HEK293 (cell line): Measurements from ENCODE around the gene DCTN2.

Experiments
- ATF2 ChIP-seq: fragments of 450-650 bp; formaldehyde crosslinking; IDR thresholded peaks from 2 replicates; pipeline ENCODE4 v1.5.1; 2016; ENCODE audit warnings: missing biosample characterization, missing genetic modification characterization, low read depth
- BCL11B ChIP-seq: fragments of 450-650 bp; formaldehyde crosslinking; IDR thresholded peaks from 2 replicates; pipeline ENCODE4 v1.5.1; 2016; ENCODE audit warnings: low read depth, missing biosample characterization, missing genetic modification characterization
- GLIS1 ChIP-seq: fragments of 450-650 bp; formaldehyde crosslinking; IDR thresholded peaks from 2 replicates; pipeline ENCODE4 v1.5.1; 2016; ENCODE audit warnings: missing biosample characterization, missing genetic modification characterization
- HOXA7 ChIP-seq: sonication (generic); formaldehyde crosslinking; IDR thresholded peaks from 2 replicates; pipeline ENCODE4 v1.8.1; 2022; ENCODE audit warnings: missing genetic modification reagents, borderline replicate concordance
- HOXD13 ChIP-seq: sonication (generic); formaldehyde crosslinking; IDR thresholded peaks from 2 replicates; pipeline ENCODE4 v1.8.0; 2022; ENCODE audit warnings: missing genetic modification reagents, borderline replicate concordance
- IKZF3 ChIP-seq: fragments of 450-650 bp; IDR thresholded peaks from 2 replicates; pipeline ENCODE4 v1.5.0; 2018; ENCODE audit warnings: missing biosample characterization, mild to moderate bottlenecking, missing genetic modification characterization, moderate library complexity
- KLF16 ChIP-seq: fragments of 450-650 bp; formaldehyde crosslinking; IDR thresholded peaks from 2 replicates; pipeline ENCODE4 v1.5.1; 2017; ENCODE audit warnings: missing biosample characterization, missing genetic modification characterization
- OSR2 ChIP-seq: fragments of 450-650 bp; formaldehyde crosslinking; IDR thresholded peaks from 2 replicates; pipeline ENCODE4 v1.5.1; 2016; ENCODE audit warnings: missing biosample characterization, missing genetic modification characterization
- PRDM10 ChIP-seq: fragments of 450-650 bp; formaldehyde crosslinking; IDR thresholded peaks from 2 replicates; pipeline ENCODE4 v1.5.1; 2016; ENCODE audit warnings: missing biosample characterization, missing genetic modification characterization
- SCRT2 ChIP-seq: fragments of 450-650 bp; formaldehyde crosslinking; IDR thresholded peaks from 2 replicates; pipeline ENCODE4 v1.5.1; 2016; ENCODE audit warnings: missing biosample characterization, missing genetic modification characterization
- SP2 ChIP-seq: fragments of 450-650 bp; formaldehyde crosslinking; IDR thresholded peaks from 2 replicates; pipeline ENCODE4 v1.5.1; 2016; ENCODE audit warnings: missing biosample characterization, missing genetic modification characterization
- TCF7L2 ChIP-seq: IDR thresholded peaks from 2 replicates; pipeline ENCODE4 v1.6.1; 2011; ENCODE audit warnings: low read depth, mild to moderate bottlenecking, inconsistent platforms, low read length, moderate library complexity, borderline replicate concordance
- ZBTB20 ChIP-seq: fragments of 450-650 bp; formaldehyde crosslinking; IDR thresholded peaks from 2 replicates; pipeline ENCODE4 v1.5.1; 2016; ENCODE audit warnings: missing biosample characterization, missing genetic modification characterization
- ZBTB21 ChIP-seq: fragments of 450-650 bp; formaldehyde crosslinking; IDR thresholded peaks from 2 replicates; pipeline ENCODE4 v1.5.1; 2017; ENCODE audit warnings: missing biosample characterization, missing genetic modification characterization
- ZBTB48 ChIP-seq: fragments of 450-650 bp; formaldehyde crosslinking; IDR thresholded peaks from 2 replicates; pipeline ENCODE4 v1.5.1; 2016; ENCODE audit warnings: missing biosample characterization, missing genetic modification characterization
- ZNF138 ChIP-seq: fragments of 450-650 bp; formaldehyde crosslinking; IDR thresholded peaks from 2 replicates; pipeline ENCODE4 v1.5.1; 2016; ENCODE audit warnings: missing biosample characterization, missing genetic modification characterization, borderline replicate concordance
- ZNF211 ChIP-seq: fragments of 450-650 bp; formaldehyde crosslinking; IDR thresholded peaks from 2 replicates; pipeline ENCODE4 v1.5.1; 2016; ENCODE audit warnings: low read depth, missing biosample characterization, missing genetic modification characterization
- ZNF335 ChIP-seq: fragments of 450-650 bp; formaldehyde crosslinking; conservative IDR thresholded peaks from 2 replicates; pipeline ENCODE4 v1.5.1; 2016; ENCODE audit warnings: missing biosample characterization, missing genetic modification characterization
- ZNF366 ChIP-seq: fragments of 450-650 bp; formaldehyde crosslinking; conservative IDR thresholded peaks from 2 replicates; pipeline ENCODE4 v1.5.1; 2016; ENCODE audit warnings: missing biosample characterization, missing genetic modification characterization
- ZNF449 ChIP-seq: fragments of 450-650 bp; formaldehyde crosslinking; IDR thresholded peaks from 2 replicates; pipeline ENCODE4 v1.5.1; 2017; ENCODE audit warnings: missing biosample characterization, mild to moderate bottlenecking, missing genetic modification characterization, moderate library complexity
- ZNF521 ChIP-seq: fragments of 450-650 bp; formaldehyde crosslinking; IDR thresholded peaks from 2 replicates; pipeline ENCODE4 v1.5.1; 2017; ENCODE audit warnings: missing biosample characterization, mild to moderate bottlenecking, missing genetic modification characterization
- ZNF529 ChIP-seq: fragments of 450-650 bp; formaldehyde crosslinking; IDR thresholded peaks from 2 replicates; pipeline ENCODE4 v1.5.1; 2017; ENCODE audit warnings: missing genetic modification characterization, missing biosample characterization; ENCODE audit not compliant: insufficient replicate concordance
- ZNF548 ChIP-seq: fragments of 450-650 bp; formaldehyde crosslinking; IDR thresholded peaks from 2 replicates; pipeline ENCODE4 v1.5.1; 2016; ENCODE audit warnings: missing biosample characterization, missing genetic modification characterization
- ZNF558 ChIP-seq: fragments of 450-650 bp; formaldehyde crosslinking; IDR thresholded peaks from 2 replicates; pipeline ENCODE4 v1.5.1; 2016; ENCODE audit warnings: missing biosample characterization, missing genetic modification characterization
- ZNF626 ChIP-seq: fragments of 450-650 bp; sonication (Bioruptor Pico); formaldehyde crosslinking; IDR thresholded peaks from 2 replicates; pipeline ENCODE4 v1.5.1; 2018; ENCODE audit warnings: missing biosample characterization, missing genetic modification characterization, inconsistent platforms
- ZNF639 ChIP-seq: fragments of 450-650 bp; formaldehyde crosslinking; IDR thresholded peaks from 2 replicates; pipeline ENCODE4 v1.5.1; 2016; ENCODE audit warnings: missing biosample characterization, missing genetic modification characterization
- ZNF776 ChIP-seq: fragments of 450-650 bp; formaldehyde crosslinking; IDR thresholded peaks from 2 replicates; pipeline ENCODE4 v1.5.0; 2017; ENCODE audit warnings: missing biosample characterization, missing genetic modification characterization, borderline replicate concordance
- ZNF777 ChIP-seq: fragments of 450-650 bp; formaldehyde crosslinking; IDR thresholded peaks from 2 replicates; pipeline ENCODE4 v1.5.1; 2017; ENCODE audit warnings: missing biosample characterization, missing genetic modification characterization, borderline replicate concordance
- ZNF791 ChIP-seq: fragments of 450-650 bp; formaldehyde crosslinking; IDR thresholded peaks from 2 replicates; pipeline ENCODE4 v1.5.1; 2016; ENCODE audit warnings: missing biosample characterization, missing genetic modification characterization
- ZSCAN4 ChIP-seq: fragments of 450-650 bp; formaldehyde crosslinking; IDR thresholded peaks from 2 replicates; pipeline ENCODE4 v1.5.1; 2017; ENCODE audit warnings: missing biosample characterization, missing genetic modification characterization
- ZXDB ChIP-seq: fragments of 450-650 bp; formaldehyde crosslinking; IDR thresholded peaks from 2 replicates; pipeline ENCODE4 v1.5.1; 2016; ENCODE audit warnings: missing biosample characterization, missing genetic modification characterization

DCTN2 gene

GRCh38 chr12:57522011-57522886, 24.7 kb downstream of the DCTN2 start, which contains the start of gene MBD6 (continued):
- TF ChIP-seq SP2 (peak; percentile 75), IKZF3 (tag by site-specific recombination) (peak; percentile 98), KLF16 (tag by site-specific recombination) (peak; percentile 73), OSR2 (tag by site-specific recombination) (0 out of 2 replicates have a peak, but pooled peaks have one; percentile 36), ZNF776 (no peak), ZXDB (peak; percentile 72), ATF2 (no peak), ZNF138 (tag by site-specific recombination) (no peak), ZBTB48 (peak; percentile 33; the same call in 1 of the 2 replicates), ZNF521 (tag by site-specific recombination) (no peak), ZNF791 (tag by site-specific recombination) (no peak), ZNF558 (tag by site-specific recombination) (0 out of 2 replicates have a peak, but pooled peaks have one; percentile 23), HOXA7 (CRISPR knock-in tag) (no peak), TCF7L2 (peak; percentile 83), GLIS1 (tag by site-specific recombination) (peak; percentile 94), ZNF335 (tag by site-specific recombination) (peak; percentile 43; the same call in 1 of the 2 replicates), ZNF449 (tag by site-specific recombination) (0 out of 2 replicates have a peak, but pooled peaks have one; percentile 11), HOXD13 (CRISPR knock-in tag) (no peak), BCL11B (tag by site-specific recombination) (peak; percentile 95), PRDM10 (peak; percentile 92), ZNF211 (tag by site-specific recombination) (no peak), ZNF626 (no peak), SCRT2 (peak; percentile 83), ZNF548 (tag by site-specific recombination) (no peak), ZNF366 (tag by site-specific recombination) (peak; percentile 96), ZBTB20 (peak; percentile 87), ZNF529 (tag by site-specific recombination) (no peak), ZNF639 (tag by site-specific recombination) (peak; percentile 52; the same call in 1 of the 2 replicates), ZSCAN4 (0 out of 2 replicates have a peak, but pooled peaks have one; percentile 20), ZNF777 (tag by site-specific recombination) (no peak), ZBTB21 (tag by site-specific recombination) (0 out of 2 replicates have a peak, but pooled peaks have one; percentile 15)
